ENCODE measurements around the gene DHRS7.

DHRS7 gene

DNA sequence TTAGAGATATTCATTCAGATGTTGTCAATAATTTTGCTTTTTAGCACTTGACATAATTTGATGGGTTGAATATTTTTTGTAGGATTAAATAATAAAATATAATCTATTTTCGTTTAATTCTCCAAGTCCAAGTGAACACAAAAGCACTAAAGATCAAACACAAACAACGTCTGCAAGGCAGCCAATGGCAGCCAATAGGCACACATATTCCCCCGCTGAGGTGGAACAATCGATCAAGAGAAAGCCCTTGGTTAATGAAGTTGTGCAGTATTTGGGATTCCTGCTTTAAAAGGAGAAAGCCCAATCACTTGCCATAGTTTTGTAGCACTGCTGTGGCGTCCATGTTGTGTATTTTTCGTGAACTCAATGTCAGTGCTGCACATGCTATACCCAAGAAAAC lies 1.5 kb downstream of the DHRS7 start (continued):
- TF ChIP-seq, protein P1, sequence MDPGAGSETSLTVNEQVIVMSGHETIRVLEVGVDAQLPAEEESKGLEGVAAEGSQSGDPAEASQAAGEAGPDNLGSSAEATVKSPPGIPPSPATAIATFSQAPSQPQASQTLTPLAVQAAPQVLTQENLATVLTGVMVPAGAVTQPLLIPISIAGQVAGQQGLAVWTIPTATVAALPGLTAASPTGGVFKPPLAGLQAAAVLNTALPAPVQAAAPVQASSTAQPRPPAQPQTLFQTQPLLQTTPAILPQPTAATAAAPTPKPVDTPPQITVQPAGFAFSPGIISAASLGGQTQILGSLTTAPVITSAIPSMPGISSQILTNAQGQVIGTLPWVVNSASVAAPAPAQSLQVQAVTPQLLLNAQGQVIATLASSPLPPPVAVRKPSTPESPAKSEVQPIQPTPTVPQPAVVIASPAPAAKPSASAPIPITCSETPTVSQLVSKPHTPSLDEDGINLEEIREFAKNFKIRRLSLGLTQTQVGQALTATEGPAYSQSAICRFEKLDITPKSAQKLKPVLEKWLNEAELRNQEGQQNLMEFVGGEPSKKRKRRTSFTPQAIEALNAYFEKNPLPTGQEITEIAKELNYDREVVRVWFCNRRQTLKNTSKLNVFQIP (CRISPR knock-in tag; IDR thresholded peaks at IDR 0.05; ENCODE audit: borderline replicate concordance, low read depth): no peak
- no peak for TF ChIP-seq TCF4 (CRISPR knock-in tag; IDR thresholded peaks at IDR 0.05; ENCODE audit: borderline replicate concordance)

DNA sequence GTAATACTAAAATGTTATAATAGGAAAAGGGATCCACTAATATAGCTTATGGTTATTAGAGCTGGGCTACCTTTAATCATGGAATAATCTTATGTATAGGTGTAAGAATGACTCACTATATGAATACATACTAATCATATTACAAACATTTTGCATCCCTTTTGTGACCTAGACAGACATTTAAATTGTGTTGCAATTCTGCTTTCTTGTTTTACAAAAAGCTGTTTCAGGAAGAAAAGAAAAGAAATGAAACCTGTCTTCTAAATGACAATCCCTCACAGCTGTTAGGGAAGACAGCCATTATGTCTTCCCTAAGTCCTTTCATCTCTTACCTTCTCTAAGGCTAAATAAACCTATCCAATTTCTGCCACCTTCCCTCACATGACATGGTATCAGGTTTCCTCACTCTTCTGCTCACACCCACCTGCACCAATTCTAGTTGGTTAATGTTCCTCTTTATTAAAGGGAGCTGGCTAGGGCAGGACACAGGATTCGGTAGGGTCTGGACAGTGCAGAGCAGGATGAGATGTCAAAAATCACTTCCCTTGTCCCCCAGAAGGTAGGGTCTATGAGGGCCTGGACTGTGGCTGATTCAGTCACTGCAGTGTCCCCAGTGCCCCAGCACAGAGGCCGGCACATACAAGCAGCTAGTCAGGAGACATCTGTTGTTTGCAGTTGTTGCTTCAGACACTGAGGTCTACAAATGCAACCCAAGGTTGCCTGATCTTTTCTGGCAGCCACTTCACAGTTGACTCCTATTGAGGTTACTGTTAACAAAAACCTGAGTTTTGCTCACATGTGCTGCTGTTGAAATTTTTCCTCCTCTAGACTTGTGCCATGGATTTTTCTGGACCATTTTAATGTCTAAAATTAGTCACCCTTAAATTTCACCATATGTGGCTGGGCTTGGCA lies 3.7 kb downstream of the DHRS7 start:
- TF ChIP-seq TOX (CRISPR knock-in tag; IDR thresholded peaks at IDR 0.05; ENCODE audit: borderline replicate concordance) (no peak), BACH2 (CRISPR knock-in tag; IDR thresholded peaks at IDR 0.05; ENCODE audit: borderline replicate concordance) (no peak), OSR1 (CRISPR knock-in tag; IDR thresholded peaks at IDR 0.05) (no peak), ZNF8 (CRISPR knock-in tag; IDR thresholded peaks at IDR 0.05) (no peak), ZNF565 (CRISPR knock-in tag; conservative IDR thresholded peaks at IDR 0.05; ENCODE audit: low read depth) (no peak)
- no peak for ATAC-seq

DNA sequence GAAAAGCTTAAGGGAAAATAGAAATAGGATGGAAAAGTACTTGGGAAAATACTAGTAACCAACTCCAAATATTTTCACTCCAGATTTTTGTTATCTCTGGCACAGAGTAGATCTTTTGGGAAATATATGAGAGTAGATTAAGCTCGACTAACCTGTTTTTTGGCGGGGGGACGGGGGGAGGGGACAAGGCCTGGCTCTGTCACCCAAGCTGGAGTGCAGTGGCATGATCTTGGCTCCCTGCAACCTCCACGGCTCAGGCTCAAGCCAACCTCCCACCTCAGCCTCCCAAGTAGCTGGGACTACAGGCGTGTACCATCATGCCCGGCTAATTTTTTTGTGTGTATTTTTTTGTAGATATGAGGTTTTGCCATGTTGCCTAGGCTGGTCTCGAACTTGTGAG lies 4.8 kb downstream of the DHRS7 start:
- TF ChIP-seq TCF4 (CRISPR knock-in tag; IDR thresholded peaks at IDR 0.05; ENCODE audit: borderline replicate concordance) (no peak), ZC3H10 (CRISPR knock-in tag; IDR thresholded peaks at IDR 0.05) (no peak), ZFP30 (CRISPR knock-in tag; IDR thresholded peaks at IDR 0.05) (no peak), ESRRG (CRISPR knock-in tag; IDR thresholded peaks at IDR 0.05) (no peak), BACH2 (CRISPR knock-in tag; IDR thresholded peaks at IDR 0.05; ENCODE audit: borderline replicate concordance) (no peak), RARB (CRISPR knock-in tag; IDR thresholded peaks at IDR 0.05) (no peak), ZNF8 (CRISPR knock-in tag; IDR thresholded peaks at IDR 0.05) (no peak), CSDC2 (CRISPR knock-in tag; IDR thresholded peaks at IDR 0.05) (no peak), TOX (CRISPR knock-in tag; IDR thresholded peaks at IDR 0.05; ENCODE audit: borderline replicate concordance) (no peak), SNAI2 (CRISPR knock-in tag; IDR thresholded peaks at IDR 0.05) (no peak), OSR1 (CRISPR knock-in tag; IDR thresholded peaks at IDR 0.05) (no peak), ZNF70 (CRISPR knock-in tag; IDR thresholded peaks at IDR 0.05) (no peak), ISL1 (CRISPR knock-in tag; IDR thresholded peaks at IDR 0.05) (no peak), ARNTL (CRISPR knock-in tag; IDR thresholded peaks at IDR 0.05; ENCODE audit: borderline replicate concordance, low read depth) (no peak), ZFP3 (CRISPR knock-in tag; IDR thresholded peaks at IDR 0.05) (no peak)
- TF ChIP-seq, protein P2, sequence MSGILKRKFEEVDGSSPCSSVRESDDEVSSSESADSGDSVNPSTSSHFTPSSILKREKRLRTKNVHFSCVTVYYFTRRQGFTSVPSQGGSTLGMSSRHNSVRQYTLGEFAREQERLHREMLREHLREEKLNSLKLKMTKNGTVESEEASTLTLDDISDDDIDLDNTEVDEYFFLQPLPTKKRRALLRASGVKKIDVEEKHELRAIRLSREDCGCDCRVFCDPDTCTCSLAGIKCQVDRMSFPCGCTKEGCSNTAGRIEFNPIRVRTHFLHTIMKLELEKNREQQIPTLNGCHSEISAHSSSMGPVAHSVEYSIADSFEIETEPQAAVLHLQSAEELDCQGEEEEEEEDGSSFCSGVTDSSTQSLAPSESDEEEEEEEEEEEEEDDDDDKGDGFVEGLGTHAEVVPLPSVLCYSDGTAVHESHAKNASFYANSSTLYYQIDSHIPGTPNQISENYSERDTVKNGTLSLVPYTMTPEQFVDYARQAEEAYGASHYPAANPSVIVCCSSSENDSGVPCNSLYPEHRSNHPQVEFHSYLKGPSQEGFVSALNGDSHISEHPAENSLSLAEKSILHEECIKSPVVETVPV (CRISPR knock-in tag; IDR thresholded peaks at IDR 0.05): no peak
- TF ChIP-seq, protein P3, sequence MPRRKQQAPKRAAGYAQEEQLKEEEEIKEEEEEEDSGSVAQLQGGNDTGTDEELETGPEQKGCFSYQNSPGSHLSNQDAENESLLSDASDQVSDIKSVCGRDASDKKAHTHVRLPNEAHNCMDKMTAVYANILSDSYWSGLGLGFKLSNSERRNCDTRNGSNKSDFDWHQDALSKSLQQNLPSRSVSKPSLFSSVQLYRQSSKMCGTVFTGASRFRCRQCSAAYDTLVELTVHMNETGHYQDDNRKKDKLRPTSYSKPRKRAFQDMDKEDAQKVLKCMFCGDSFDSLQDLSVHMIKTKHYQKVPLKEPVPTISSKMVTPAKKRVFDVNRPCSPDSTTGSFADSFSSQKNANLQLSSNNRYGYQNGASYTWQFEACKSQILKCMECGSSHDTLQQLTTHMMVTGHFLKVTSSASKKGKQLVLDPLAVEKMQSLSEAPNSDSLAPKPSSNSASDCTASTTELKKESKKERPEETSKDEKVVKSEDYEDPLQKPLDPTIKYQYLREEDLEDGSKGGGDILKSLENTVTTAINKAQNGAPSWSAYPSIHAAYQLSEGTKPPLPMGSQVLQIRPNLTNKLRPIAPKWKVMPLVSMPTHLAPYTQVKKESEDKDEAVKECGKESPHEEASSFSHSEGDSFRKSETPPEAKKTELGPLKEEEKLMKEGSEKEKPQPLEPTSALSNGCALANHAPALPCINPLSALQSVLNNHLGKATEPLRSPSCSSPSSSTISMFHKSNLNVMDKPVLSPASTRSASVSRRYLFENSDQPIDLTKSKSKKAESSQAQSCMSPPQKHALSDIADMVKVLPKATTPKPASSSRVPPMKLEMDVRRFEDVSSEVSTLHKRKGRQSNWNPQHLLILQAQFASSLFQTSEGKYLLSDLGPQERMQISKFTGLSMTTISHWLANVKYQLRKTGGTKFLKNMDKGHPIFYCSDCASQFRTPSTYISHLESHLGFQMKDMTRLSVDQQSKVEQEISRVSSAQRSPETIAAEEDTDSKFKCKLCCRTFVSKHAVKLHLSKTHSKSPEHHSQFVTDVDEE (CRISPR knock-in tag; IDR thresholded peaks at IDR 0.05): no peak
- TF ChIP-seq, protein P1 (CRISPR knock-in tag; IDR thresholded peaks at IDR 0.05; ENCODE audit: borderline replicate concordance, low read depth): no peak
- TF ChIP-seq, protein P4, sequence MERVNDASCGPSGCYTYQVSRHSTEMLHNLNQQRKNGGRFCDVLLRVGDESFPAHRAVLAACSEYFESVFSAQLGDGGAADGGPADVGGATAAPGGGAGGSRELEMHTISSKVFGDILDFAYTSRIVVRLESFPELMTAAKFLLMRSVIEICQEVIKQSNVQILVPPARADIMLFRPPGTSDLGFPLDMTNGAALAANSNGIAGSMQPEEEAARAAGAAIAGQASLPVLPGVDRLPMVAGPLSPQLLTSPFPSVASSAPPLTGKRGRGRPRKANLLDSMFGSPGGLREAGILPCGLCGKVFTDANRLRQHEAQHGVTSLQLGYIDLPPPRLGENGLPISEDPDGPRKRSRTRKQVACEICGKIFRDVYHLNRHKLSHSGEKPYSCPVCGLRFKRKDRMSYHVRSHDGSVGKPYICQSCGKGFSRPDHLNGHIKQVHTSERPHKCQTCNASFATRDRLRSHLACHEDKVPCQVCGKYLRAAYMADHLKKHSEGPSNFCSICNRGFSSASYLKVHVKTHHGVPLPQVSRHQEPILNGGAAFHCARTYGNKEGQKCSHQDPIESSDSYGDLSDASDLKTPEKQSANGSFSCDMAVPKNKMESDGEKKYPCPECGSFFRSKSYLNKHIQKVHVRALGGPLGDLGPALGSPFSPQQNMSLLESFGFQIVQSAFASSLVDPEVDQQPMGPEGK (CRISPR knock-in tag; IDR thresholded peaks at IDR 0.05; ENCODE audit: borderline replicate concordance): no peak
- TF ChIP-seq, protein P5, sequence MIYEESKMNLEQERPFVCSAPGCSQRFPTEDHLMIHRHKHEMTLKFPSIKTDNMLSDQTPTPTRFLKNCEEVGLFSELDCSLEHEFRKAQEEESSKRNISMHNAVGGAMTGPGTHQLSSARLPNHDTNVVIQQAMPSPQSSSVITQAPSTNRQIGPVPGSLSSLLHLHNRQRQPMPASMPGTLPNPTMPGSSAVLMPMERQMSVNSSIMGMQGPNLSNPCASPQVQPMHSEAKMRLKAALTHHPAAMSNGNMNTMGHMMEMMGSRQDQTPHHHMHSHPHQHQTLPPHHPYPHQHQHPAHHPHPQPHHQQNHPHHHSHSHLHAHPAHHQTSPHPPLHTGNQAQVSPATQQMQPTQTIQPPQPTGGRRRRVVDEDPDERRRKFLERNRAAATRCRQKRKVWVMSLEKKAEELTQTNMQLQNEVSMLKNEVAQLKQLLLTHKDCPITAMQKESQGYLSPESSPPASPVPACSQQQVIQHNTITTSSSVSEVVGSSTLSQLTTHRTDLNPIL (CRISPR knock-in tag; IDR thresholded peaks at IDR 0.05; ENCODE audit: low read depth): no peak
- ATAC-seq: no peak
